ENCODE results near the gene ADH5.
"Not testable (repeated sequence)": the region's sequence is repeated elsewhere in the genome, so short reads cannot be mapped to it uniquely, and the experiment has no call there.

ADH5 gene

GRCh38 chr4:99082192-99082591 lies 6.4 kb downstream of the ADH5 start:
- no peak for DNase-seq

GRCh38 chr4:99080869-99081268 lies 7.7 kb downstream of the ADH5 start:
- not testable (repeated sequence) for DNase-seq

- DNase-seq = no peak
Measured at GRCh38 chr4:99079625-99080295, 8.8 kb downstream of the ADH5 start.

- DNase-seq = no peak
Measured at GRCh38 chr4:99078931-99079624, 9.5 kb downstream of the ADH5 start.

GRCh38 chr4:99078336-99078735 lies 10.3 kb downstream of the ADH5 start:
- DNase-seq = no peak

- DNase-seq = no peak
Measured at GRCh38 chr4:99077177-99077576, 11.4 kb downstream of the ADH5 start.

DNA sequence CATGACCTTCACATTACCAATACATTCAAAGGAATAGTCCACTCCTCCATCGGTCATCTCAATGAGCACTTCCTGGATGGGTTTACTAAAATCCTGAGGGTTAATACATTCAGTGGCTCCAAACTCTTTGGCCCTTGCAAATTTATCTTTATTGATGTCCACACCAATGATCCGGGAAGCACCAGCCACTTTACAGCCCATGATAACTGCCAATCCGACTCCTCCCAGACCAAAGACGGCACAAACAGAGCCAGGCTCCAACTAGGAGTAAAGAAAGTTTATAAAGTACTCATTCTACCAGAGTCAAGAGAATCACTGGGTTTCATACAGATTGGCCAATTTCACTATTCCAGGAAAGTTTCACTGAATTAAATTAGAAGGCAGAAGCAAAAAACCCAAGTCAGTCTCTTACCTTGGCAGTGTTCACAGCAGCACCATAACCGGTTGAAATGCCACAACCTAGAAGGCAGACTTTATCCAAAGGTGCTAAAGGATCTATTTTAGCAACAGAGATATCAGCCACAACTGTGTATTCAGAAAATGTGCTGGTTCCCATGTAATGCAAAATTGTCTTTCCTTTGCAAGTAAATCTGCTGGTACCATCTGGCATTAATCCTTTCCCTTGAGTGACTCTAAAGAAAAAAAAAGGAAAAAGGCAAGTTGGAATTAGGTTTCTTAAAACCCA lies 12.2 kb downstream of the ADH5 start:
- DNase-seq = no peak

GRCh38 chr4:99074816-99075215 lies 13.8 kb downstream of the ADH5 start:
- DNase-seq = no peak

DNA sequence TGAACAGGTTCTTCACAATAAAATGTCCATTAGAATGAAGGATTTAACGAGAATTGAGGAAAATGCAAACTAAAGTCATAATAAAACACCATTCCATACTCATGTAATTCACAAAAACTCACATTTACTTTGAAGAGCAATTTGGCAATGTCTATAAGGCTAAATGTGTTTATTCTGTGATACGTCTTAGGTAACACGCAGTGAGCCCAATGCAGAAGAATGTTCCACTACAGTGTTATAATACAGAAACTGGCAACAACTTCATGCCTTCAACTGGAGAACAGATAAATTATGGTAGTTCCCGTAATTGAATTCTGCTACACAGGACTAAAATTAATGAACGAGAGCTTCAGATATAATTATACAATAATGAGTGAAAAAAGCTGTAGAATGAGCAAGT lies 17.4 kb downstream of the ADH5 start:
- DNase-seq = no peak

DNA sequence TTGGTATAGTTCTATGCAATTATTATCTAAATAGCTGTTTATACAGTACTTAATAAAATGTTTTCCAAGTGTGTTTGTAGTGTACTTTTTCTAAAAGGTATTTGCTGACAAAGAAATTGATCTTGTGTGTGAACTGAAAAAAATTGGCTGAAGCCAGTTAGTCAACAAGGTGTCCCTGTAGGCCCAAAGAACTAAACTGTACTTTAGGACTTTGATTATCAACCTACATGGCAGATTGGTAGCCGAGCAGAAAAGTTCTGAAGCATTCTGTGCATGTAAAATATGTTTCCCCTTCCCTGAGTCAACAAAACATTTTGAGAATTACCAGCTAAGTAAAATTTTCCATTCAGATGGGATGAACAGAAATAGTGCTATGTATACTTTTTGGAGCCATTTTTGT lies 21.0 kb downstream of the ADH5 start:
- DNase-seq = no peak

DNA sequence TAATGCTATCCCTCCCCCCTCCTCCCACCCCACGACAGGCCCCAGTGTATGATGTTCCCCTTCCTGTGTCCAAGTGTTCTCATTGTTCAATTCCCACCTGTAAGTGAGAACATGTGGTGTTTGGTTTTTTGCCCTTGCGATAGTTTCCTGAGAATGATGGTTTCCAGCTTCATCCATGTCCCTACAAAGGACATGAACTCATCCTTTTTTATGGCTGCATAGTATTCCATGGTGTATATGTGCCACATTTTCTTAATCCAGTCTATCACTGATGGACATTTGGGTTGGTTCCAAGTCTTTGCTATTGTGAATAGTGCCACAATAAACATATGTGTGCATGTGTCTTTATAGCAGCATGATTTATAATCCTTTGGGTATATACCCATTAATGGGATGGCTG lies 23.1 kb downstream of the ADH5 start:
- not testable (repeated sequence) for DNase-seq

DNA sequence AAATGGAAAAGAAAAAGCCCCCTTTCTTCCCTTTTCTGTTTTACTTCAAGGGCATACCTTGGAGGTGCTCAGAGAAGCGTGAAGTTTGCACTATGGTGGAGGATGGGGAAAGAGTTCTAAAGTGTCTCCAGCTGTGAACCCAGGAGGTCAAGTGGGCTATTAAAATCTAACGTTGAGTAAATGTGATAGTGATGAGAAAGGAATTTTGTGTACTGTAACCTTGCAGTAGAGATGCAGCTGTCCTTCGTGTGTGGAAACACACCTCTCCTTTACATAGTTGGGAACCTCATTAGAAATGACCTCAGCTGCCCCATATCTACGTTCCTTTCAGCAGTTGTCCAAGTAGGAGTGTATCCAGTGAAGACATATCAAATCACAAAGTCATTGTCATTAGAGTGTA lies 26.5 kb downstream of the ADH5 start:
- DNase-seq = no peak

DNA sequence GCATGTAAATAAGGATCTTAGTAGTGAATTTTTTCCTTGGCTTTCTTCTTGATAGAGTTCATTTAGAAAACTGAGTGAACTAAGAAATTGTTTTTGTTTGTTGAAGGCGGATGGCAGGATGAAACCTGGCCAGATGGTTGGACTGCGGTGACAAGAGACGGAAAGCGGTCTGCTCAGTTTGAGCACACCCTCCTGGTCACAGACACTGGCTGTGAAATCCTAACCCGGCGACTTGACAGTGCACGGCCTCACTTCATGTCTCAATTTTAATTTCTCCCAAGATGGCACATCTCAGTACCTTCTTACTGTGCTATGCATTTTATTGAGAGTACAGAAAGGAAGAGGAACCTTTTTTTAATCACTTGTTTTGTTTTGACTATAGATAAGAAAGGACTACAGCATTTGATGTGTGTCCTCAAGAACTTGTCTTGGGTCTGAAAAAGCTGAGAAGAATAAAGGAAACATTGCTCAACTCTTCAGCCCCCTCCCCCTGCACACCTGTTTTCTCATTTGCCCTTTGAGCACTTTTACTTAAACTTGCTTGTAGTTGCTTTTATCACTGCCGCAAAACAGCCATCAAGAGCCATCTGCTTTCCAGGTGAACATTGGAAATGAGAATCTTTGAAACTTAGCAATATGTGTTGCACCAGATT lies 27.4 kb downstream of the ADH5 start:
- DNase-seq = no peak

DNA sequence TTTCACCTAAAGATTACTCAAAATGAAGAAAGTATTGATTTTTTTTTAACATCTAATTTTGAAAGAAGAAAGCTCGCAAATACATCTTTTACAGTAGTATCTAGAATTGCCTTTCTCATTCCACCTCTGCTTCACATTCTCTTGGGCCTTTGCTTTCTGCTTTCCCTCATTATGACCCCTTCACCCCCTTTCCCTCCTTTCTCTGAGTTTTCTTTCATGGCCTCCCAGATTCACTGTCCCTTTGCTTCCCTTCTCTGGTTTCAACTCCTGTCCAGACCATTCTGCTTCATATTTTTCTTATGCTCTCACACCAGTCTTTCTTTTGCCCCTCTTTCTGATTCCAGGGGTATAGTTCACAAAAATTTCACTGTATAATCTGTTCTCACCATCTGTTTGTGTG lies 29.0 kb downstream of the ADH5 start:
- DNase-seq = no peak

- DNase-seq = no peak
Measured at GRCh38 chr4:99058228-99058627, 30.4 kb downstream of the ADH5 start.

GRCh38 chr4:99054428-99054994 lies 34.1 kb downstream of the ADH5 start:
- no peak for DNase-seq

GRCh38 chr4:99052902-99053301 lies 35.7 kb downstream of the ADH5 start:
- no peak for DNase-seq

DNA sequence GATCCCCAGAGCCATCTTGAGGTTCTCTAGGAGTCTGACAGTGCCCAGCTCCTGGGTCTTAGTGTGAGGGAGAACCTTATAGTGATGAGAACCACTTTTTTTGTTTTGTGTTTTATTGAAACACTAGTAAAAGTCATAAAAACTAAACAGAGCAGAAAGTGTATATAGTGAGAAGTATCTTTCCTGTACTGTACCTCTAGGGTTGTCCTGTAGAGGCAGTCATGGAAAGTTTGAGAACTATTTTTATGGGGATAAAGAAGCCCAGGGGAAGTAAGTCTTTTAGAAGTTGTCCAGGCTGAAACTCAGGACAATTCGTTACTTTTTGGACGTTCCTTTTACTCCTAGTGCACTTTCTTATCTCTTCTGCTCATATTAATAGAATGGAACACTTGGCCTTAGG lies 40.9 kb downstream of the ADH5 start:
- DNase-seq = no peak

- no peak for DNase-seq
Measured at GRCh38 chr4:99043346-99043745, 45.2 kb downstream of the ADH5 start.

GRCh38 chr4:99038213-99038612 lies 50.4 kb downstream of the ADH5 start:
- no peak for DNase-seq

DNA sequence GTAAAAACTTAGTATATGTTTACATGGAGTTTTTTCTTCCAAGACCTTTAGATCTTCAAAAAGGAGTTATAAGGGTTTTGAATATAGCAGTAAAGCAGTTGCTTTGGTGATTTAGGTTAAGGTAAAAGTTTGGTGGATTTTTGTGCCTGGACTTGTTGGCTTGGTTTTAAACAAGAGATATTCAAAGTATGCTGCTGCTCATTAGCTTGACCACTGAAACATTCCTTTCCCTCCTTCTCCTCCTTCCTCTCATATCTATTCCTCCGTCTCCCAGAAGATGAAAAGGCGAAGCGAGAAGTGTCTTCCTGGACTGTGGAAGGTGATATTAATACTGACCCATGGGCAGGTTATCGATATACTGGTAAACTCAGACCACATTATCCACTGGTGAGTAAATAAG lies 54.6 kb downstream of the ADH5 start:
- DNase-seq = no peak

GRCh38 chr4:99029852-99030251 lies 58.7 kb downstream of the ADH5 start:
- no peak for DNase-seq

DNA sequence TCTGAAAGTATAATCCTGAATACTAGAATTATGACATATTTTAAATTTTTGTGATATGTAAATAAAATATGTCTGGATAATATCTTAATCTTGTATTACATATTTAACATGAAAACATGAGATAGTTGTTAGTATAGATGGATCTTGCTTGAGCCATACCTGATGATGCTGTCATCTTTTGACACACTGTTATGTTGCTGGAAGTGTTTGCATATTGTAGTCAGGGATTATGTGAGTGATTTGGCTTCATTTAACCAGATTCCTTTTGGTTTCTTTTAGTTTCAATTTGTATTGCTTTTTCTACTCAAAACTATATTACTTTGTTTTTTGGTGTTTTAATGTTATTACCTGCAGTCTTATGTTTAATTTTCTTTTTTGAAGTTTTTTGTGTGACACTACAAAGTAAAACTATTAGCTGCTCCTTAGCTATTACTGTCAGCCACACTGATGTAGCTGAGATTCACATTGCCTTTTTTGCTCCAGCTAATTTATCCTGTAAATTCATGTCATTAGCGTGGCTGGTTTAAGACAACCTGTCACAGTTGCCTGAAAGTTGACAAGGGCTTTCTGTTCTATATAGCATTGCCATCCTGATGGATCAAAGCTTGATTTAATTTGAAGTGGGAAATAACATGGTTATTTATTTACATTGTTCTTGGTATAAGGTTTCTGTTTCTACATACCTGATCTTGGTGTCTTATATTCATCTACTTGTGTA lies 59.4 kb downstream of the ADH5 start:
- DNase-seq = no peak

All from inflammatory macrophage treated with lipopolysaccharide for 1 hour (primary cell).